Measurements from ENCODE around the gene SLC8A2.

DNA sequence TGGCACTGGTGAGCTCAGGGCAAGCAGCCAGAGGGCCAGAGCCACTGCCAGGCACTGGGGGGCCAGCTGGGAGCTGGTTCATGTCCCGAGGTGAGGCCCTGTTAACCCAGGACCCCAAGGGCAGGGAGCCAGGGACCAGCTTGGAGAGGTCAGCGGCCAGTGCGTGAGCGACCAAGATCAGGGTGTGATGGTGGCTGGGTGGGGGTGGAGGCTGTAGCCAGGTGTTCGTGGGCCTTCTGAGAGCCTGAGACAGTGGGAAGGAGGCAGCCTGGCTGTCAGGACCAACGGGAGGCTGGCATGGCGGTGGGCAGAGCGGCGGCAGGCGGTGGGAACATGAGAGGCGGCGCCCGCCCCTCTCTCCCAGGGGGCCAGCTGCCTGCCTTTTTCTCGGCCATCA, 20.4 kb upstream of the SLC8A2 start:
- TF ChIP-seq, protein P1, sequence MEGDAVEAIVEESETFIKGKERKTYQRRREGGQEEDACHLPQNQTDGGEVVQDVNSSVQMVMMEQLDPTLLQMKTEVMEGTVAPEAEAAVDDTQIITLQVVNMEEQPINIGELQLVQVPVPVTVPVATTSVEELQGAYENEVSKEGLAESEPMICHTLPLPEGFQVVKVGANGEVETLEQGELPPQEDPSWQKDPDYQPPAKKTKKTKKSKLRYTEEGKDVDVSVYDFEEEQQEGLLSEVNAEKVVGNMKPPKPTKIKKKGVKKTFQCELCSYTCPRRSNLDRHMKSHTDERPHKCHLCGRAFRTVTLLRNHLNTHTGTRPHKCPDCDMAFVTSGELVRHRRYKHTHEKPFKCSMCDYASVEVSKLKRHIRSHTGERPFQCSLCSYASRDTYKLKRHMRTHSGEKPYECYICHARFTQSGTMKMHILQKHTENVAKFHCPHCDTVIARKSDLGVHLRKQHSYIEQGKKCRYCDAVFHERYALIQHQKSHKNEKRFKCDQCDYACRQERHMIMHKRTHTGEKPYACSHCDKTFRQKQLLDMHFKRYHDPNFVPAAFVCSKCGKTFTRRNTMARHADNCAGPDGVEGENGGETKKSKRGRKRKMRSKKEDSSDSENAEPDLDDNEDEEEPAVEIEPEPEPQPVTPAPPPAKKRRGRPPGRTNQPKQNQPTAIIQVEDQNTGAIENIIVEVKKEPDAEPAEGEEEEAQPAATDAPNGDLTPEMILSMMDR (IDR thresholded peaks at IDR 0.05; ENCODE audit: poor library complexity, severe bottlenecking) = no peak
- TF ChIP-seq EZH2 (IDR thresholded peaks at IDR 0.05; ENCODE audit: borderline replicate concordance, insufficient read depth, low read length, poor library complexity, severe bottlenecking) = no peak
